GM12872 (cell line): ENCODE results near the gene BRSK2.
A peak's percentile ranks its signal among the peaks of the same experiment; 100 is the strongest.

Source experiments
- TF ChIP-seq, protein P1 (sequence below): IDR thresholded peaks from 3 replicates; pipeline ENCODE4 v1.5.1; 2011; ENCODE audit warnings: low read depth, mild to moderate bottlenecking, low read length, moderate library complexity; ENCODE audit not compliant: insufficient read depth

Gene BRSK2

DNA sequence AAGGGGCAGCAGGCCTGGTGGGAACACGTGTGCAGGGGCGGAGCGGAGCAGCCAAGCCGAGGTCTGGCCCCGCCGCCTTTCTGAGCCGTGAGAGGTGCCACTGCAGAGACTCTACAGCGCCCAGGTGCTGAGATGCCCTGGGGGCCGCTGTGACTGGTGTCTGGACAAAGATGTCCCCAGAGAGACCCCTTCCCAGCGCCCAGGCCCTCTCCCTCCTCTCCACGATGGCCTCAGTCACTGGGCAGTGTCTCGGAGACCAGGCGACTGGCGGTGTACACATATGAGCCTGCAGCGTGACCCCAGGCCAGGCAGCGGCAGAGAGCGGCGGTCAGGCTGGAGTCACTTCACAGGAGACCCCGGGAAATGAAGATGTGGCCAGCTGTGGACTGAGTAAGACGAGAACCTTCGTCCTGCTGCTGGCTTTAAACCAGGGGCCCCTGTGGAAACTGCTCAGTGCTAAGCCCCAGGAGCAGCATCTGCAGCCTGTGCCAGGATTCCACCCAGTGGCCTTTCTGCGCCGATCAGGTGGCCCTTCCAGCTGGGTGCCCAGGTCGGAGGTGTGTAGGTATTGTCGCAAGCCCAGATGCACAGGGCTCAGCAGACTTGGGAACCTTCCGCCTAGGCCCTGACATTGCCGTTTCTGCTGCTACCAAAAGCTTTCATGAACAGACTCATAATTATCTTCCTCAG lies 62.2 kb downstream of the BRSK2 start:
- TF ChIP-seq, protein P1, sequence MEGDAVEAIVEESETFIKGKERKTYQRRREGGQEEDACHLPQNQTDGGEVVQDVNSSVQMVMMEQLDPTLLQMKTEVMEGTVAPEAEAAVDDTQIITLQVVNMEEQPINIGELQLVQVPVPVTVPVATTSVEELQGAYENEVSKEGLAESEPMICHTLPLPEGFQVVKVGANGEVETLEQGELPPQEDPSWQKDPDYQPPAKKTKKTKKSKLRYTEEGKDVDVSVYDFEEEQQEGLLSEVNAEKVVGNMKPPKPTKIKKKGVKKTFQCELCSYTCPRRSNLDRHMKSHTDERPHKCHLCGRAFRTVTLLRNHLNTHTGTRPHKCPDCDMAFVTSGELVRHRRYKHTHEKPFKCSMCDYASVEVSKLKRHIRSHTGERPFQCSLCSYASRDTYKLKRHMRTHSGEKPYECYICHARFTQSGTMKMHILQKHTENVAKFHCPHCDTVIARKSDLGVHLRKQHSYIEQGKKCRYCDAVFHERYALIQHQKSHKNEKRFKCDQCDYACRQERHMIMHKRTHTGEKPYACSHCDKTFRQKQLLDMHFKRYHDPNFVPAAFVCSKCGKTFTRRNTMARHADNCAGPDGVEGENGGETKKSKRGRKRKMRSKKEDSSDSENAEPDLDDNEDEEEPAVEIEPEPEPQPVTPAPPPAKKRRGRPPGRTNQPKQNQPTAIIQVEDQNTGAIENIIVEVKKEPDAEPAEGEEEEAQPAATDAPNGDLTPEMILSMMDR, result 0 out of 3 replicates have a peak, but pooled peaks have one; percentile 10

DNA sequence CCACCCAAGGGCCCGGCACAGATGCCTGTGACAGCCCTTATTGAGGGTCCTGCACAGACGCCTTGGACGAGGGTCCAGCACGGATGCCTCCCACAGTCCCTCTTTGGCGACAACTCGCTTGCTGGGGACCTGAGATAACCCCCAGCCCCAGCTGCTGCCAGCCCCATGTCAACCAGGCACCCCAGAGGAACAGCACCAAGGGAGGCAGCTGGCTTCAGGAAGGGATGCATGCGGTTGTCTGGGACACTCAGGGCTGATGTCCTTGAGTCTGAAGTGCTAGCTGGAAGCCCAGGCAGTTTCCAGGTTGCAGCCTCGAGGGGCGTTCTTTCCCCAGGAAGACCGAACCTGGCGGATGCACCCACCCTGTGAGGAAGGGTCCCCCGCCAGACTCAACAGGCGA lies 63.0 kb downstream of the BRSK2 start:
- TF ChIP-seq, protein P1, result no peak

DNA sequence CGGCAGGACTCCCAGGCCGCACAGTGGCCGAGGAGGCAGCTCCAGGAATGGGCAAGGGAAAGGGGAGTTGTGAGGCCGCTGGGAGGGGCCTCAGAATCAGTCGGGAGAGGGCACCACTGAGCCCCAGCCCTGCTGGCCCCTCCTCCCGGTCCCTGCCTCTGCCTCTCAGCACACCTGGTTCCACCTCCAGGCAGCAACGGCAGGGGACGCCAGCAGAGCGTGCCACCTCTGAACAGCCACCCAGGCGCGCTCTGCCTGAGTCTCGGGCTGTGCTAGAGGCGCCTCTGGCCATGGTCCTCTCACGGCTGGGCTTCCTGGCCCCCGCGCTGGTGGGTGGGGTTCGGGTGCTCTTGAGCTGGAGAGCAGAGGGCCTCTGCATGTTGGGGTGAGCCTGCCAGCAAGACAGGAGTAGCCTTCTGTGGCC lies 63.9 kb downstream of the BRSK2 start:
- TF ChIP-seq, protein P1, result peak; percentile 67

DNA sequence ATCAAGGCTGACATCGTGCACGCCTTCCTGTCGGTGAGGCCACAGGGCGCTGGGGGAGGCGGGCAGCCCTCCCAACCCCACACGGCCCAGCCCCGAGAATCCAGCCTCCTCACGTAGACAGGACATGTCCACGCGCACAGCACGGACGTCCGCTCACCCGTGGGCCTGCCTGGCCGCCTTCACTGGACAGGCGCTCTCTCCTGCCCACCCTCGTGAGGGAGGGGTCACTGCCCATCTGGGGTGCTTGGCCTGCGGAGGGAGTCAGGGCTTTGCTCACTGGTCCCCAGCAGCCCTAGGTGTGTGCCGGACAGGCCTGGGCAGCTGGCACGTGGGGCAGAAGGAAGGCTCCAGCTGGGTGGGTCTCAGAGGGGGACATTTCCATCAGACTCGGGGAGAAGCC lies 64.8 kb downstream of the BRSK2 start:
- TF ChIP-seq, protein P1, result no peak

DNA sequence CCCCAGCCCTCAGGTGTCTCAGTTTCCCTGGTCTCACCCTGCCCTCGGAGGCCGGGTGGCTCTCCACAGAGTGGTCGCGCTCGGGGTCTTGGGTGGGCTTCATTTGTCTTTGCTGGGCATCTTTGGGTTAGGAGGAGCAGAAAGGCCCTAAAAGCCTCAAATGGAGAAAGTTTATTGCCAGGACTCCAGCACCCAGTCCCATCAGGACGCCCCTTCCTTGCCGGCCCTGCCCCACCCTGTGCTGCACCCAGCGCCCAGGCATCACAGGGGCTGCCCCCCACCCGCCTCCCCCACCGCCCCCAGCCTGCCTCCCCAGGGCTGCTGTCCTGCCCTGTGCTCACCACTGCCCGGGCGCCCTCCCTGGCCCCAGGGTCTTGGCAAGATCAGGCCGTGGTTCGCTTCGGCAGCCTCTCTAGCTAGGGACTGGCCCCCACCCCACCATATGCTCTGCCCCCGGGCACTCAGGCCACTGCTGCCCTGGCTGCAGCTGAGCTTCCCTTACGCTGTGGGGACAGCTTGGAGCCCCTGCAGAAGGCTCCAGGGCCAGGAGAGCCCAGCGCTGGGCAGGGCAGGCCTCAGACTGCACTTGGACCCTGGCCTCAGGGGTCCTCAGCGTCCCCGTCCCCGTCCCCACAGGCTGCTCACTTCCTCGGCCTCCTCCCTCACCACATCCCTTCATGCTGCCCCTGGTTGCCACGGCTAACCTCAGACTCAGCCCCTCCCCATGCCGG lies 65.5 kb downstream of the BRSK2 start:
- TF ChIP-seq, protein P1, result no peak

DNA sequence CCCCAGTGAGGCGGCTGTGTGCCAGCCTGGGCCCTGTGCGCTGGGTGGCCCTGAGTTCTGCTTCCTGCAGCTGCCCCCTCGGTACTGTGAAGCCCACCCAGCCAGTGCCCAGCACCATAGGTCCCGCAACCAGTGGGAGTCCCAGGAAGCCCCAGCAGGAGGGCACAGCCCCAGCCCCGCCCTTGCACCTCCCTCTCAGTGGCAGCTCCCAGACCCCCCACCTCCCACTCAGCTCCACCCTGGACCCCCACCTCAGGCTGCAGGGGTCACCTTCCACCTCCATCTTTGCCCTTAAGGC lies 66.0 kb downstream of the BRSK2 start:
- TF ChIP-seq, protein P1, result no peak

DNA sequence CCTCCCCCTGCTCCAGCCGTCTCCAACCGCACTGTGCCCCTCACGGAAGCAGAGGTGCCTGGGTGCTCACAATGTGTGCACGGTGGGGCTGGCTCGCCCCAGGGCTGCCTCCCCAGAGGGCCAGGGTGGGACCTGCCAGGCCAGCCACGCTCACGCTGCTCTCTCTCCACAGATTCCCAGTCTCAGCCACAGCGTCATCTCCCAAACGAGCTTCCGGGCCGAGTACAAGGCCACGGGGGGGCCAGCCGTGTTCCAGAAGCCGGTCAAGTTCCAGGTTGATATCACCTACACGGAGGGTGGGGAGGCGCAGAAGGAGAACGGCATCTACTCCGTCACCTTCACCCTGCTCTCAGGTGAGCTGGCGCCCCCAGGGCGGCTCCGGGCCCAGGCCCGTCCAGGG lies 66.4 kb downstream of the BRSK2 start:
- TF ChIP-seq, protein P1, result no peak
